Measurements from ENCODE around the gene CROCC2. TPM values are rescaled to one million over a fixed set of nuclear protein-coding genes. Genes with fewer than 3 reads are reported as not detected.

Gene CROCC2
- total and polyA plus RNA-seq, 2 of the 13 experiments (the other 11 are each of a cell fraction or from before 2014, with no cell fraction given): not detected

DNA sequence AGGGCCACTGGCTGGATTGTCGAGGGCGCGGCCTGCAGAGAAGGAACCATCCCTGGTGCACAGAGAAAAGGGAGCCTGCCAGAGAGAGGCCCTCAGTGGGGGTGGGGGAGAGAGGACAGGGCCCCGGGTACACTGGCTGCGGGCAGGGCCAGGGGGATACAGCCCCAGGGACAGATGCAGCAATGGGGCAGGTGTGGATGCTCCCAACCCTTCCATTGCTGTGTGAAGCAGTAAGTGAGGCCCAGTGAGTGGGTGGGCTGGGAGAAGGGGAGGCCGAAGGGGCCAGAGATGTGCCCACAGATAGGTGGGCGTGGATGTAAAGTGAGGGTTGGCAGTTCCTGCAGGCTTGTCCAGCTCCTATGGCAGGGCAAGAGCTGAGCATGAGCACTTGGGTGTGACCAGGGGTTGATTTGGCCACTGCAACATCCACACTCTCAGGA is 30.1 kb upstream of the CROCC2 start (continued):
- no peak; the same call in 1 of the 2 replicates for TF ChIP-seq STAT6 (CRISPR knock-in tag; IDR thresholded peaks at IDR 0.05; ENCODE audit: borderline replicate concordance)
- 0 out of 2 replicates have a peak, but pooled peaks have one; percentile 60 for TF ChIP-seq REXO4 (CRISPR knock-in tag; IDR thresholded peaks at IDR 0.05; ENCODE audit: borderline replicate concordance)
- no peak; the same call in 1 of the 2 replicates for TF ChIP-seq HOMEZ (CRISPR knock-in tag; IDR thresholded peaks at IDR 0.05; ENCODE audit: low read depth)
- no peak for TF ChIP-seq KMT2A (CRISPR knock-in tag; IDR thresholded peaks at IDR 0.05)
- no peak for TF ChIP-seq TEAD2 (CRISPR knock-in tag; IDR thresholded peaks at IDR 0.05)
- no peak for TF ChIP-seq ZNF160 (CRISPR knock-in tag; IDR thresholded peaks at IDR 0.05)
- TF ChIP-seq ZNF747 (CRISPR knock-in tag; IDR thresholded peaks at IDR 0.05; ENCODE audit: borderline replicate concordance): no peak
- TF ChIP-seq RARG (CRISPR knock-in tag; IDR thresholded peaks at IDR 0.05; ENCODE audit: low read depth): no peak
- TF ChIP-seq, protein P1, sequence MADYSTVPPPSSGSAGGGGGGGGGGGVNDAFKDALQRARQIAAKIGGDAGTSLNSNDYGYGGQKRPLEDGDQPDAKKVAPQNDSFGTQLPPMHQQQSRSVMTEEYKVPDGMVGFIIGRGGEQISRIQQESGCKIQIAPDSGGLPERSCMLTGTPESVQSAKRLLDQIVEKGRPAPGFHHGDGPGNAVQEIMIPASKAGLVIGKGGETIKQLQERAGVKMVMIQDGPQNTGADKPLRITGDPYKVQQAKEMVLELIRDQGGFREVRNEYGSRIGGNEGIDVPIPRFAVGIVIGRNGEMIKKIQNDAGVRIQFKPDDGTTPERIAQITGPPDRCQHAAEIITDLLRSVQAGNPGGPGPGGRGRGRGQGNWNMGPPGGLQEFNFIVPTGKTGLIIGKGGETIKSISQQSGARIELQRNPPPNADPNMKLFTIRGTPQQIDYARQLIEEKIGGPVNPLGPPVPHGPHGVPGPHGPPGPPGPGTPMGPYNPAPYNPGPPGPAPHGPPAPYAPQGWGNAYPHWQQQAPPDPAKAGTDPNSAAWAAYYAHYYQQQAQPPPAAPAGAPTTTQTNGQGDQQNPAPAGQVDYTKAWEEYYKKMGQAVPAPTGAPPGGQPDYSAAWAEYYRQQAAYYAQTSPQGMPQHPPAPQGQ (CRISPR knock-in tag; IDR thresholded peaks at IDR 0.05; ENCODE audit: borderline replicate concordance): 0 out of 2 replicates have a peak, but pooled peaks have one; percentile 0
- TF ChIP-seq ZNF670 (CRISPR knock-in tag; IDR thresholded peaks at IDR 0.05; ENCODE audit: borderline replicate concordance): no peak
- TF ChIP-seq TRIM24 (CRISPR knock-in tag; IDR thresholded peaks at IDR 0.05): no peak
- TF ChIP-seq NONO (IDR thresholded peaks at IDR 0.05): no peak
- TF ChIP-seq NONO (CRISPR knock-in tag; conservative IDR thresholded peaks at IDR 0.05): no peak
- TF ChIP-seq ATAD3A (CRISPR knock-in tag; IDR thresholded peaks at IDR 0.05): peak; percentile 88; the same call in 1 of the 2 replicates
- no peak for TF ChIP-seq ZNF775 (CRISPR knock-in tag; IDR thresholded peaks at IDR 0.05; ENCODE audit: borderline replicate concordance)
- no peak for TF ChIP-seq AKAP8 (CRISPR knock-in tag; IDR thresholded peaks at IDR 0.05)
- no peak for TF ChIP-seq HMGA1 (CRISPR knock-in tag; conservative IDR thresholded peaks at IDR 0.05)
- TF ChIP-seq ZNF703 (CRISPR knock-in tag; IDR thresholded peaks at IDR 0.05; ENCODE audit: borderline replicate concordance): 0 out of 2 replicates have a peak, but pooled peaks have one; percentile 26
- no peak; the same call in 1 of the 2 replicates for TF ChIP-seq PAWR (CRISPR knock-in tag; IDR thresholded peaks at IDR 0.05; ENCODE audit: borderline replicate concordance)
- TF ChIP-seq ZNF772 (CRISPR knock-in tag; IDR thresholded peaks at IDR 0.05): no peak
- TF ChIP-seq KDM5B (CRISPR knock-in tag; IDR thresholded peaks at IDR 0.05; ENCODE audit: borderline replicate concordance): no peak
- TF ChIP-seq ZNF230 (CRISPR knock-in tag; IDR thresholded peaks at IDR 0.05): no peak
- no peak for TF ChIP-seq ZNF704 (CRISPR knock-in tag; IDR thresholded peaks at IDR 0.05; ENCODE audit: borderline replicate concordance)
- 0 out of 2 replicates have a peak, but pooled peaks have one; percentile 82 for TF ChIP-seq ZNF329 (CRISPR knock-in tag; IDR thresholded peaks at IDR 0.05; ENCODE audit: low read depth)

Data from HepG2 (cell line).